Hippocampal formation (tissue), 2 donors: ENCODE results near the gene BCAT1.
"Not testable (repeated sequence)": the region's sequence is repeated elsewhere in the genome, so short reads cannot be mapped to it uniquely, and the experiment has no call there.

Experiments
- DNase-seq, 2 donors: peaks; one replicate each; lab custom pipeline; 2025; lab: John Stamatoyannopoulos, UW

BCAT1 gene

DNA sequence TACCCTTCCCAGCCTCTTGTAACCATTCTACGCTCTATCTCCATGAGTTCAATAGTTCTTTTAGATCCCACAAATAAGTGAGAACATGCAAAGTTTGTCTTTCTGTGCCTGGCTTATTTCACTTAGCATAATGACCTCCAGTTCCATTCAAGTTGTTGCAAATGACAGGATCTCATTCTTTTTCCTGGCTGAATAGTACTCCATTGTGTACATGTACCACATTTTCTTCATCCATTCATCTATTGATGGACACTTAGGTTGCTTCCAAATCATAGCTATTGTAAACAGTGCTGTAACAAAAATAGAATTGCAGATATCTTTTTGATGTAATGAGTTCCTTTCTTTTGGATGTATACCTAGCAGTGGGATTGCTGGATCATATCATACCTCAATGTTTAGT lies 139.6 kb downstream of the BCAT1 start:
- not testable (repeated sequence) for DNase-seq

DNA sequence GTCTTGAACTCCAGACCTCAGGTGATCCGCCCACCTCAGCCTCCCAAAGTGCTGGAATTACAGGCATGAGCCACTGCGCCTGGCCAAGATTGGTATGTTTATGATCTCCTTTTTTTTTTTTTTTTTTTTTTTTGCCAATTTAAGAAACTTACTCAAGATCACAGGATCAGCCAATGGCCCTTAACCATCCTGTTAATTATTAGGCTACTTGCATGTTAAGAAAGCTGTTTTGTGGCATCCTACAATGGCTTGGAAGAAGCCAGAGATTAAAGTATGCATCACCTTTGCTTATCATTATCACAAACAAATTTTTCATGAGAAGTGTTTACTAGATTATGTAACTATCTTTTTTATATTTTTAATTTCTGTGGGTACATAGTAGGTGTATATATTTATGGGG lies 140.2 kb downstream of the BCAT1 start:
- no peak for DNase-seq

- no peak for DNase-seq
These were observed 142.5 kb downstream of the BCAT1 start for GRCh38 chr12:24806386-24806785.

DNA sequence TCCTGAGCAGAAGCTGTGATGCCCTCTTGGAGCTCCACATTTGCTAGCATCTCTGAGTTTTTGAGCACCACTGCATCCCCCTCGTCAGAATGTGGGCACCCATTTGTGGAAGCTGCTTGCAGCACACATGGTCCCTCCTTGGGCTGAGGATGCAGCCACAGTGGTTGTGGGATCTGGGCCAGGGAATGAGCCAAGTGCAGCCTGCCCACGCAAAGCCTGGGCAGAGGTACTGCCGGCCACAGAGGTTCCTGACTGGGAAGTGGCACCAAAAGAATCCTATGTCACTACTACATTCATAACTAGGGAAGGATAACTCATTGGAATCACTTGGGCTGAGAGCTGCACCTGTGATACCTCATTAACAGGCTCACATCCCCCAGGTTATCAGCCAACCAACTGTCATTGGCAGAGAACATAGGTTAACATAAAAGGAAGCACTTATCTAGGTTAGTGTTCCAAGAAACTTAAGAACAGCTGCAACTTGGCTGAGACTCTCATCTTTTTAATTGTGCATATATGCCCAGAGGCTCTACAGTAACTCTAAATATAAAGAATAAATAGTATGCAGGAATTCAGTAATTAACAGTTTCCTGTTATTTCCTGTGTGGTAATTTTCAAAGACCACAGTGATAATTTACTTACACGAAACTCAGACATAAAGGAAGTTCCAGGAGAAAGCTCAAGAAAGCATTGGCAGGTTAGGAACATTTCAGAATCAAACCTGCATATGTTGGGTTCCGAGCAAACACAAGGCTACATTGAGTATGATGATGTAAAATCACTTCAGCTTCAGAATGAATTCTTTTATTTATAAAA lies 145.3 kb downstream of the BCAT1 start:
- DNase-seq, result no peak

DNA sequence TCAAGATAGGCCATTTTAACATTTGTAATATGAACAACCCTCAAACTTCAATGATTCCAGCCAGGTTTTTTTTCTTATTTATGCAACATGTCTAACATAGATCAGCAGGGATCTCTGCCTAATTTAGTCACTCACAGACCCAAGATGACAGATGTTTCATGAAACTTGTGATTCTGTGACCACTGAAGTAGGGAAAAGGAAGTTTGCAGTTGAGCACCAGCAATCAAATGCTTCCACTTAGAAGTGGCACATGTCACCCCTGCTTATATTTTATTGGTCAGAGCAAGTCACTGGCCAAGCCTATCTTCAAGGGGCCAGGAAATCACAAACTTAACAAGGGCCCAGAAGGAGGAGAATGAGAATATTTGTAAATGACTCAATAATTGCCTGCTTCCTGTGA lies 150.6 kb downstream of the BCAT1 start:
- no peak for DNase-seq

DNA sequence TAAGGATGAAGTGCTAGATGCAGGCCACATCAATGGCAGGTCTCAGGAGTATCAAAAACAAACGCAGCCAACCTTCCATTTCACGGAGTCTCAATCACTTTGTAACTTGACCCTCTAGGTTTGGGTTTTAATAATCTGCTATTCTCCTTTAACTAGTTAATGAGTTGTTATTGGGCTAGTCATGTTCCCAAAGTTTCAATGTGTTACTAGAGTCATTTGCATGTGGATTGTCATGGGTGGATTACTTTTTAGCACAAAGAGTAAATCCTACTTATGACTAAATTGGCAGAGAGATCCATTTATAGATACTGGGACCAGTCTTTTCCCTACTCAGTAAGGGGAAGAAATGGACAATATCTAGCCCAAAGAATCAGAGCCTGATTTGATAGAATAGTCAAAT lies 151.0 kb downstream of the BCAT1 start:
- no peak for DNase-seq

DNA sequence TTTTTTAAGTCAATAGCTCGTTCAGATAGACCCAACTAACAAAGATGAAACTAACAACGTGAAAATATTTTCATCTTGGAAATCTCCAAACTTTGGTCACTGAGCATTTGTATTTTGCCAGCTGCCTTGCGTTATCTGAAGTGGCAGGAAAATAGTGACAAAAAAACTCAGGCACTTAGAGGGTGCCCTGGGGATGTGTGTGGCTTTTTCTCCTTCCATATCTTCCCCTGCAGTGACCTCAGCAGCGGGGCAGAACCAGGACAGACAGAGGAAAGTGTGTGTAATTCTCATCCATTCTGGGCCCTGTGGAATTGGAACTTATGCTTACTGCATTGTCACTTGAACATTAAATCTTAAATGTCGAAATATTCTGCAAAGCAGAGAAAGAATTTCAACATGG lies 152.0 kb downstream of the BCAT1 start:
- DNase-seq, result no peak

- no peak for DNase-seq
These were observed 153.1 kb downstream of the BCAT1 start for GRCh38 chr12:24795699-24796347.

- no peak for DNase-seq
These were observed 157.3 kb downstream of the BCAT1 start for GRCh38 chr12:24791622-24792021.

GRCh38 chr12:24788886-24789285 lies 160.0 kb downstream of the BCAT1 start:
- DNase-seq, result no peak

DNA sequence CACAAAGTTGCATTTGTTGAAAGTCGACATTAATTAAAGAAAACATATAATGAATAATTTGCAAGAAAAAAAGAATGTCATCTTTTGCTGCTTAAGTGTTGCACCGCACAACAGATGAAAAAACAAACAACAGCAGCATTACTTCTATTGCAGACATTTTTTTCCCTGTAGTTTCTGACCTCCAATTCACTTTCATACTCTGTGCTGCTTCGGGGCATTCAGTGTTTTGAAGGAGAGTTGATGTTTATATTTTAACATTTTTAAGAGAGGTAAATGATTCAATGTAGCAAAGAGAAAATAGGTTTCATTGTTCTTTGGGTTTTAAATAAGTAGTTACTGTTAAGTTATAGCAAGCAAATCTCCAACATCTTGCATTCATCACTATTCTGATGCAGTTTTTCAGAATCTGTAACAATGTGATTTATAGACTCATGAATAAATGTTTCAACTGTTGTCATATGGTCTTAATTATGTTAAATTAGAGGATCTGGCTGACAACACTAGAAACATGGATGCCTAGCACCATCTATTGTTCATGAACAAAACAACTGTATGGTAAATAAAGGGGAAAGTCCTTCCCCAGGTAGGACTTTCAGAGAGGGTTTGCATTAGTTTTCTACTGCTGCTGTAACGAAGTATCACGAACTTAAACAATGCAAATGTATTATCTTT lies 168.1 kb downstream of the BCAT1 start:
- no peak for DNase-seq

DNA sequence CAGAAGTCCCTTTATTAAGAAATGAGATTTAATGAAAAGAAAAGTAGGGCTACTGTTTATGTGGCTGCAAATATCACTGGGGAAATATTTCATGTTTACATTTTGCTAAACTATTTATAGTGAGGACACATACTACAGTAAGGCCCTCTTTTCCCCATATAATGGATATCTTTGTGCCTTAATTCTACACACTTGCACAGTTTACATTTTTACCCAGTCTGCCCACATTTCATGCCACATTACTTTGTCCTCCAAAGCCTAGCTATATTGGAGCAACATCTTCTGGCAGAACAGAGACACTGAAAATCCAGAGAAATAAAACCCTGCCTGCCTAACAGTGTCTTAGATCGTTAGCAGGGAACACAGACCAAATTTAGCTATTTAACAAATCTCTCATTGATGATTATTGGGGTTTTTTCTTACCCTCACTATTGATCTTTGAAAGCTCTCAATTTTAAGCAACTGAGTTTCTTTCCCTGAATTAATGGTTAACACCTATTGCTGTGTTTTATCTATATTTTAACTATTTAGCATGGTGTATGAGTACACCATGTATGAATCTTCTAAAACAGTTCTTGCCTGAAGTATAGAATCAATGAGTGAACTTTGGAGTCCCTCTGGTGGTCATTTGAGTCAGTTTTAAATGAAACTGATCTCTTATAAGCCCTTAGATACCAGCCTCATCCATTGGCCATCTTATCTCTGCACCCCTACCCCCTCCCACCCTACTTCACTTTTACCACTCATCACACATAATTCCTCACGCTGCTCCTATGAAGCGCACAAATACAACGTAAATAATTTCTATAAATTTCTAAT lies 170.2 kb downstream of the BCAT1 start:
- peak in 1 of 2 donors; percentile 37 for DNase-seq

DNA sequence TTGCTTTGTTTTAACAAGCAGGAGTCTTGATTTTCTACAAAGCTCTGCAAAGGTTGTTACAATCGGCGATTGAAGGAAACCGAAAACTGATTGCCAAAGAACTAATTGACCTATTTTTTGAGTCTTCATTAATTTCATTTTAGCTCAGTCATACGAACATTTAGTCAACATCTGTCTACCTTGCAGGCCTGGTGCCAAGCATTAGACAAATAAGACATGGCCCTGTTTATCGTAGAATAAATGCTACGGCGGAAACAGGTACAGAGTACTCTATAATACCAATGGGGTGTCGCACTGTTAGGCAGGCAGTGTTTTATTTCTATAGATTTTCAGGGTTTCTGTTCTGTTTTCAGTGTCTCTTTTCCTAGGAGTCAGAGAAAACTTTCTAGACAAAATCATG lies 171.5 kb downstream of the BCAT1 start:
- DNase-seq, result no peak

DNA sequence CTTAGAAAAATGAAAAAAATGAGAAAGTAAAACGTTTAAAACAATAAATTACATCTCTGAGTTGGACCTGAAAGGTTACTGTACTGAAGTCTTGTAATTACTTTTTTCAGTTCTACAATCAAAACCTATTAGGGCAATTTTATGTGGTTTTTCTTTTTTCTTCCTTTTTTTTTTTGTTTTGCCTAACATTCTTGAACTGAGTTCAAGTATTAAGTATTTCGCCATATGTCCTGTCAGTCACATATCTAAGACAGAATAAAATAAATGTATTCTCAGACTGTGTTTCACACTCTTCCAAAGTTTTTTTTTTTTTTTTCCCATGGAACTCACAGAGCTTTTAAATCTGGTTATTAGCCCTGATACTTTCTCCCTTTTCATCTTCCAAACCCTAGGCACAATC lies 172.0 kb downstream of the BCAT1 start:
- DNase-seq, result no peak

DNA sequence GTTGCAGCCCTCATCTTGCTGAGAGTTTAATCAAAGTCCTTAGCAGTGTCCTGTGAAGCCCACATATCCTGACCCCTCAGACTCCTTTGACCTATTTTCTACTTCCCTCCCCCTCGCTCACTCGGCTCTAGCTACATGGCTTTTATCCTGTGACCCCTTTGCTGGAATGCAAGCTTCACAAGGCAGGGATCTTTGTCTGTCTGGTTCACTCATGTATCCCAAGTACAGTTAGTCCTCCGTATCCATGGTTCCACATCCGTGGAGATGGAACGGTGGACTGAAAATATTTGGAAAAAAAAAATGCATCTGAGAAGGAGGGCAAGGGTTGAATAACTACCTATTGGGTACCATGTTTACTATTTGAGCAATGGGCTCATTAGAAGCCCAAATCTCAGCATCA lies 173.8 kb downstream of the BCAT1 start:
- no peak for DNase-seq

DNA sequence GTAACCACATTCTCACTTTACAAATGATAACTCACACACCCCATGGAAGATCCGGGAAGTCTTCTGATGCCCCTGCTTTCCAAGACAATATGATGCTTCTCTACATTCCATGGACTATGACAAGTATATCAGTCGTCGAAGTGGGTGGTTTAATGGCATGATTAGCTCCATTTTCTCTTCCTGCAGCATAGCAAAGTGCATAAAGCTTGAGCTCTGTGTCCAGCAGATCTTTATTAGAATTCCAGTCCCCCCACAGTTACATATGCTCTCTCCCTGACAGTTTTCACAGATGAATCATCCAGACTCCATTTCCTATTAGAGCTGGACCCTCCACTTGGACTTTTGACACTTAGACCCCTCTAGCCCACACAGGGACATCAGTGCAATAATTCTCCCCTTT lies 174.9 kb downstream of the BCAT1 start:
- DNase-seq, result no peak

DNA sequence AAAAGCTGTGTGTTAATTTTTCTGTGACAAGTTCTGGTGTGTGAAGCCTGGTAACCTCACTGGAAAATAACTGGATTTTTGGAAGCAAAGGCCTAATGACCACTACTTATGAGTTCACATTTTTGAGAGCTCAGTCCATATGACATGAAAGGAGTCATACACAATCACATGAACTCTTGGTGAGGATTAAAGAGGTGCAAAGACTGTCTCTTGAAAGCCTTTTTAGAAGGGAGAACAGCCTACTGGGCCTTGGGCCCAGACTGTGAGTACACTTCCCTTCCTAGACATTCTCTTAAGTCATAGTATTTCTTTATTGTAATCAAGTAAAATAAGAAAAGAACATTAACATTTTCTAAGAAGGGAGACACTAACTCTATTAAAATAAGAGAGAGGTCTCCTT lies 176.1 kb downstream of the BCAT1 start:
- no peak for DNase-seq

GRCh38 chr12:24770821-24771220 lies 178.1 kb downstream of the BCAT1 start:
- no peak for DNase-seq

DNA sequence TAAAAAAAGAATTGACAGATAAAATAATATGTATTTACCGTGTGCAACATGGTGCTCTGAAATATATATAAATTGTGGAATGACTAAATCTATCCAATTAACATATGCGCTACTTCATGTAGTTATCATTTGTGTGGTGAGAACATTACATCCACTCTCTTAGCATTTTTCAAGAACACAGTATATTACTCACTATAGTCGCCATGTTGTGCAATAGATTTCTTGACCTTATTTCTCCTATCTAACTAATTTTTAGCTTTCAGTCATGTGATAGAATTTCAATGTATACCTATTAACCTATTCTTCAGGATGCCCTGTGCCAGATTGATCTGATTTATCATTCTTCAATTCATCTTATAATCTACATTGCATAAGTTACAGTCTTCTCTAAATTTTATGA lies 178.6 kb downstream of the BCAT1 start:
- no peak for DNase-seq

GRCh38 chr12:24769682-24770081 lies 179.2 kb downstream of the BCAT1 start:
- no peak for DNase-seq

DNA sequence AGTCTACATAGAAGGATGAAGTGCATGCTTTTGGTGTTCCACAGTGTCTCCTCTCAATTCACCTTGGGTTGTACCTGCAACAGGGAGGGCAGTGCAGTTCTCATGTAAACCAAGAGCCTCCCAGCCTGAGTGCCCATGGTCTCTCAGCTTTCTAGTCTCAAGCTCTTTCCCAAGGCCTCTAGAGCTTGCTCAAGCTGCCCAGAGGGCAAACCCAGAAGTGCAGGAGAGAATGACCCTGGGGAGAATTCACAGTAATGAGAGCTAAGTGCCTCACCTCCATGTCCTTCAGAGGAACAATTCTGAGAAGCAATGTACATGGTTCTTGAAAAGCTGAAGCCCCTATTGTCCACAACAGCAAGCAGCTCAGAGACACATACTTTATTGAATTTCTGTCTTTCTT lies 180.5 kb downstream of the BCAT1 start:
- no peak for DNase-seq

DNA sequence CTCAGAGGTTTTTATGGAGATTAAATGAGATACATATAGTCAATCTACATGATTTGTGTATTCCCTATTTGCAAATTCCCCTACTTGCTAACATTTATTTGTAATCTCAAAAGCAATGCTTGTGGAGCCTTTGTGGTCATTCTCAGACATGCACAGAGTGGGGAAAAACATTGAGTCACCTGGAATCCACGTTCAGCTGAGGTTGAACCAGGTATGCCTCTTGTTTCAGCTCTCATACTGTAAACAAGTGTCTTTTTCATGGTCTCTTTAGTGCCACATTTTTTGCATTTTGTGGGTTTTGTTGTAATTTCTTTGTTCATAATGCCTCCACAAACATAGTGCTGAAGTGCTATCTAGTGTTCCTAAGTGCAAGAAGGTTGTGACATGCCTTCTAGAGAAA lies 181.9 kb downstream of the BCAT1 start:
- no peak for DNase-seq
